Testis (tissue), 2 donors: Measurements from ENCODE around the gene LRMDA.

Experiments used
- POLR2A ChIP-seq: fragments of 450-650 bp; IDR thresholded peaks from one replicate; pipeline ENCODE4 v1.6.1; 2017; ENCODE audit warnings: antibody characterized with exemption, mild to moderate bottlenecking, moderate library complexity
- TF ChIP-seq, protein P1 (sequence below), 3 experiments: fragments of 450-650 bp in 2 of 3; fragments of 200-600 bp in 1 of 3; sonication (generic) in 1 of 3; IDR thresholded peaks; one replicate each; pipeline ENCODE4 v1.5.1; 2016 to 2019; ENCODE audit warnings: antibody characterized with exemption in 3 of 3, mild to moderate bottlenecking in 2 of 3, moderate library complexity in 1 of 3

DNA sequence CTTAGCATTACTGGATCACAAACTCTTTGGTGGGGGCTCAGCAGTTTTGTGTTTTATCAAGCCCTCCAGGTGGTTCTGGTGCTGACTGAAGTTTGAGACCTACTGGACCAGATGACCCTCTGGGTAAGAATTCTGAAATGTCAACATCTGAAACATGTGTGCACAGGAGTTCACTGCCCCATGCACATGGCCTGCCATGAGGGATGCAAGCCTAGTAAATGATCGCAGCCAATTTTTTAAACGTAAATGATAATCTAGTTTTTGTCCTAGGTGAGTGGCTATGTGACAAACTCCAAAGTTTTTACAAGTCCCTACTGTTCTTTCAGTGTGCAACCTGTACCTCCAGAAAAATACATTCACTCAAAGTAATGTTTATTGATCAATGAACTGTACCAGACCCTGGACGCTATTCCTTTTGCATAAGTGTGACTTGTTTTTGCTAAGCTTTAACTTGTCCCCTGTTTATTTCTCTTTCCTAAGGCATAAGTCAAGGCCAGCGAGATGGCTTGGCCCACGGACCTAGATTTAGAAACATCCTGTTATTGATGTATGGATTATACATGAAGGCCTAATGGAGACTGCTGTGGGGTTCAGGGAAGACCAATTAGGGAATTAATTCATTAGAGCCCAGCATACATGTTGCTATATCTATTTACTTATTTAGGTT, 531.1 kb downstream of the LRMDA start:
- TF ChIP-seq, protein P1, sequence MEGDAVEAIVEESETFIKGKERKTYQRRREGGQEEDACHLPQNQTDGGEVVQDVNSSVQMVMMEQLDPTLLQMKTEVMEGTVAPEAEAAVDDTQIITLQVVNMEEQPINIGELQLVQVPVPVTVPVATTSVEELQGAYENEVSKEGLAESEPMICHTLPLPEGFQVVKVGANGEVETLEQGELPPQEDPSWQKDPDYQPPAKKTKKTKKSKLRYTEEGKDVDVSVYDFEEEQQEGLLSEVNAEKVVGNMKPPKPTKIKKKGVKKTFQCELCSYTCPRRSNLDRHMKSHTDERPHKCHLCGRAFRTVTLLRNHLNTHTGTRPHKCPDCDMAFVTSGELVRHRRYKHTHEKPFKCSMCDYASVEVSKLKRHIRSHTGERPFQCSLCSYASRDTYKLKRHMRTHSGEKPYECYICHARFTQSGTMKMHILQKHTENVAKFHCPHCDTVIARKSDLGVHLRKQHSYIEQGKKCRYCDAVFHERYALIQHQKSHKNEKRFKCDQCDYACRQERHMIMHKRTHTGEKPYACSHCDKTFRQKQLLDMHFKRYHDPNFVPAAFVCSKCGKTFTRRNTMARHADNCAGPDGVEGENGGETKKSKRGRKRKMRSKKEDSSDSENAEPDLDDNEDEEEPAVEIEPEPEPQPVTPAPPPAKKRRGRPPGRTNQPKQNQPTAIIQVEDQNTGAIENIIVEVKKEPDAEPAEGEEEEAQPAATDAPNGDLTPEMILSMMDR (IDR thresholded peaks at IDR 0.05): no peak
- TF ChIP-seq POLR2A: no peak
